Stimulated activated CD8-positive, alpha-beta memory T cell treated with anti-CD3 and anti-CD28 coated beads, Interleukin-7, amount 100 ng/mL, for 4 hours (primary cell): ENCODE measurements around the gene BUB1B.
"Not testable (repeated sequence)": the region's sequence is repeated elsewhere in the genome, so short reads cannot be mapped to it uniquely, and the experiment has no call there.

Experiments
- DNase-seq, 2 donors: peaks; one replicate each; pipeline ENCODE4 v3.0.0-alpha.2; 2020; ENCODE audit warnings: low read depth in 2 of 2

Gene BUB1B

DNA sequence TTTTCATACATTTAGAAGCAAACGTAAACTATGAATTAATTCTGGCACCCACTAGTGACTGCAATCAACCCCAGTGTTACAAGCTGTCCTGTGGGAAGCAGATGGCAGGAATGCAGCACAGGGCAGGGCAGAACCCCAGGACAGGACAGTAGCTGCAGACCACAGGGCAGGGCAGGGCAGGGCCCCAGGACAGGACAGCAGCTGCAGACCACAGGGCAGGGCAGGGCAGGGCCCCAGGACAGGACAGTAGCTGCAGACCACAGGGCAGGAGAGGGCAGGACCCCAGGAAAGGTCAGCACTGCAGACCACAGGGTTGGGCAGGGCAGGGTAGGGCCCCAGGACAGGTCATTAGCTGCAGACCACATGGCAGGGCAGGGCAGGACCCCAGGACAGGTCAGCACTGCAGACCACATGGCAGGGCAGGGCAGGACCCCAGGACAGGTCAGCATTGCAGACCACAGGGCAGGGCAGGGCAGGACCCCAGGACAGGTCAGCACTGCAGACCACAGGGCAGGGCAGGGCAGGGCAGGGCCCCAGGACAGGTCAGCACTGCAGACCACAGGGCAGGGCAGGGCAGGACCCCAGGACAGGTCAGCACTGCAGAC lies 24.9 kb upstream of the BUB1B start:
- not testable (repeated sequence) for DNase-seq

DNA sequence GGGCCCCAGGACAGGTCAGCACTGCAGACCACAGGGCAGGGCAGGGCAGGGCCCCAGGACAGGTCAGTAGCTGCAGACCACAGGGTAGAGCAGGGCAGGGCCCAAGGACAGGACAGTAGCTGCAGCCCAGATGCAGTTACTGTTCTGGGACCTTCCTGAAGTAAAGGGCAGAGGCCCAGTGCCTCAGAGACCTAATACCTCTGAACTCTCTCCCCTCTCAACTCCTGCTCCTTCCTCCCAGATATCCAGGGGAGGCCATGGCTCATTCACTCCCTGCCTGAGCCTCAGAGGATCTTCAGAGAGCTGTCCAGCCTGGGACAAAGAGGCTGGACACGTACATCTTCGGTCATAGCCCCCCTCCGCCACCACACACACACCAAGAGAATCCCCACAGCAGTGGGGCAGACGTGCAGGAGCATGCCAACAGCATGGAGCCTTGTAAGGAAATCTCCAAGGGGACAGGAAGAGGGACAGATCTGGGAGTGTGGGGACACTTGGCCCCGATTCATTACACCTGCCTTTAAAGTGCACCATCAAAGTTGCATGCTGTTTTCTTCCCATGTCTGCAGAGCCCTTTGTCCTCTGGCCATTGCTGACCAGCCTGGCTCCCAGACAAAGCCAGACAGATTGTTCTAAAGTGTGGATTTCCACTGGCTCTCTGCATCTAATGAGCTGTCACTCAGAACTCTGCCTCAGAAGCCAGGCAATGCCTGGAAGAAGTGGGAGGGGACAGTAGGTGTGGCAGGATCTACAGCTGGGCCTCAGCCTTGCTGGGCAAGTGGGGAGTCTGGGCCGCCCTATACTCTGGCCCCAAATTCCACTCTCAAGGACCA lies 24.2 kb upstream of the BUB1B start:
- no peak for DNase-seq

DNA sequence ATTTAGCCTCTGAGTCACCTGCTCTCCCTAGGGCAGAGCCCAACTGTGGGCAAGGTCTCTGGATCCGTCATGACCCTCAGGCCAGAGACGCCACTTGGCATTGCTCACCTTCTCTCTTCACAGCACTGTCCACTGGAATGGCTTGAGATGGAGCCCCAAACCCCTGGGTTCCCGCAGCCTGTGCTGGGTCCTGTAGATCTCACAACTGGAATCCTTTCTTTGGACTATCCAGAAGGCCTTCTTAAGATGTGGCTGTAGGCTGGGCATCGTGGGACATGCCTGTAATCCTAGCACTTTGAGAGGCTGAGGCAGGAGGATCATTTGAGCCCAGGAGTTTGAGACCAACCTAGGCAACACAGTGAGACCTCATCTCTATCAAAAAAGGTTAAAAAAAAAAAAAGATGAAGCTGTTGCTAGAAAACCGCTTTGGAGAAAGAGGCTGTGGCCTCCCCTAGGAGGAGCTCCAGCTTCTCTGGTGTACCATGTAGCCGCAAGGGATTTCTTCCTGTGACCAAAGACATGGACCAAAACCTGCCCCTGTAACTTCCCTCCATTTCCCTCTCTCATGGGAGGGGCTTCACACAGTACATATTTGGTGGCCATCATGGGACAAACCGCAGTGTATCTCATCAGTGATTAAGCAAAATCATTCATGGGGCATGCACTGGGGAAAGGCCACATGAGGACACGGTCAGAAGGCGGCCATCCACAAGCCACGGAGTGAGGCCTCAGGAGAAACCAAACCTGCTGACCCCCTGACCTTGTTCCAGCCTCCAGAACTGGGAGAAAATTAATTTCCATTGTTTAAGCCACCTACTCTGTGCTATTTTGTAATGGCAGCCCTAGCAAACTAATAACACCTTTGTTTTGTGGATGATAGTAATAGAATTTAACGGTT lies 23.3 kb upstream of the BUB1B start:
- DNase-seq, result no peak

DNA sequence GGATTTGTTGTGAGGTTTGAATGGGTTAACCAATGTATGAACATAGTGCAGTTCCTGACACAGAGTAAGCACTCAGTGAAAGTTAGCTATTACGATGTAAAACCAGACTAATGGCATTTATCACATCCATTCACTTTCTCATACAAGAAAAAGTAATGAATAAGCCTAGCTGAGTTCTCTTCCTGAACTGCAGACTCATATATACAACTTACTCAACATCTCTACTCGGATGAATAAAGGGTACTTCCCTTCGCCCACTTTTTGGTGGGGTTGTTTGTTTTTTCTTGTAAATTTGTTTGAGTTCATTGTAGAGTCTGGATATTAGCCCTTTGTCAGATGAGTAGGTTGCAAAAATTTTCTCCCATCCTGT lies 22.7 kb upstream of the BUB1B start:
- DNase-seq, result not testable (repeated sequence)

DNA sequence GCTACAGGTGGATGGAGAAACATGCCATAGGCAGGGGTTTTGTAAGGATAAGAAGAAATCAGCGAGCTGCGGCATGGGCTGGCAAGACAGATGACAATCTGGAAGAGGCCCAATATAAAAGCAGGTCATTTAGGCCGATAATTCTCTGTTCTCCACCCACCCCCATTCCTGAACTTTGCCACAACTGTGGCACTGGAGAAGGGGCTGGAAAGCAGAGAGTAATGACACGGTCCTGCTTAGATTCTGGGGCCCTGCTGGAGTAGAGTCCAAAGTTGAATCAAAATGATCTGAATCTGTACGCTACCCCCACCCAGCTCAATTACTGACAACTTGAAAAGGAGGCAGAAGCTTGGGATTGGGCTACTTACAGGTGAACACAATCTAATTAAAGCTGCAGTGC lies 18.4 kb upstream of the BUB1B start:
- DNase-seq, result no peak

DNA sequence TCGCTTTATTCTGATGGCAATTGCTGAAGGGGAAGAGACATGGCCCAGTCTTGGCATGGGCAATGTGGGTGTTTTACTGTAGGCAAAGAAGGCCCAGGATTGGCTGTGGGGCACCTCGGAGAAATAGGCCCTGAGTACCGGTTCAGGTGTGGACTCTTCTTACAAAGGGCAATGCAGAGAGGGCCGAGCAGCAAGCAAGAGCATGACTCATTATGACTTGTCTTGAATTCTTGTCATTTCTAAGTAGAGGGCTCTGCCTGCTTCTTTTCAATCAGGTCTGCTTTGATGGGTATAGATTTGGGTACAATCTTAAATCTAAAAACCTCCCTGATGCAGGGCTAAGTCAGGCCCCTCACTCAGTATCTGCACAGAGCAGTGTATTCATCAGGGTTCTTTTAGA lies 14.8 kb upstream of the BUB1B start:
- DNase-seq, result no peak

DNA sequence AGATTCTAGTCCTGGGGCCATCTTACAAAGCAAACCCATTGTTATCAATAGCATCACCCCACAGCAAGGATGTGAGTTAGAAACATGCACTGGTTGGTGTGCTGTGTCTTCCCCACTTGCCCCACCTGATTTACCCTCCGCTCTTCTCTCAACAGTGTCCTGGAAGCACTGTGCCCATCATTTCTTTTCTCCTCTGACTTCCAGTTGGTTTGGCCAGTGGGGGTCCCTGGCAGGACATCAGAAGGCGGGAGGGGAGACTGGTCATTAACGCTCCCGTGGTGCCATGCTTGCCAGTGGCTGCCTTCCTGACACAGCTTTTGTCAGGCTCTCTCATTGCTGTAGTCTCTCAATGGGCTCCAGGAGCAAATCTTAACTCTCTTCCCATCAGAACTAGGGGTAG lies 11.5 kb upstream of the BUB1B start:
- no peak for DNase-seq

DNA sequence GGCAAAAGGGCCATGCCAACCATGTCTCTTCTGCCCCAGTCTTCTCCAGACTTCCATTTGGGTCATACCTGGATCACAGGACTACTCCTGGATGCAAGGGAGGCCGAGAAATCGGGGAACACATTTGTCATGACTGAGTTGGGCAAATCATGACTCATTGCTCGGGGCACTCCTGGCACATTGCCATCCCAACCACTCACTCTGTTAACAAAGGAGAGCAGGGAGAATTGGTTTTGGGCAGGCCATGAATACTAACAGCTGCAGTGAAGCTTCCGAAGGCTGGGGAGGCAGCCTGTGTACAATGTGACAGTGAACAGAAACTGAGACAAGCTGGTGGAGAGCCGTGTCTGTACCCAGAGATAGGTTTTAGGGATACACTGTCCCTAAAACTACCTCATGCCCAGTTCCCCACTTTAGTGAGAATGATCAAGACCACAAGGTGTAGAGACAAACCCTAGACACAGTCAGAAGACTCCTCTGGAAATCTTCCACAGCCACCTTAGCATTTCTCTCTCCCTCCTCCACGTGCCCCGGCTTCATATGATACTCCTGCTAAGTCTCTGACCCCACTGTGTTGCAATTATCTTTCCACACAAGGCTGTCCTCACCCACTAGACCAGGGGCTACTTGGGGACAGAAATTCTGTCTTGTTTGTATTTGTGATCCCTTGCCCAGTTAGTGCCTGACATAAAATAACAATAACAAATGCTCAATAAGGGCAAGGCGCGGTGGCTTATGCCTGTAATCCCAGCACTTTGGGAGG lies 10.5 kb upstream of the BUB1B start:
- no peak for DNase-seq

DNA sequence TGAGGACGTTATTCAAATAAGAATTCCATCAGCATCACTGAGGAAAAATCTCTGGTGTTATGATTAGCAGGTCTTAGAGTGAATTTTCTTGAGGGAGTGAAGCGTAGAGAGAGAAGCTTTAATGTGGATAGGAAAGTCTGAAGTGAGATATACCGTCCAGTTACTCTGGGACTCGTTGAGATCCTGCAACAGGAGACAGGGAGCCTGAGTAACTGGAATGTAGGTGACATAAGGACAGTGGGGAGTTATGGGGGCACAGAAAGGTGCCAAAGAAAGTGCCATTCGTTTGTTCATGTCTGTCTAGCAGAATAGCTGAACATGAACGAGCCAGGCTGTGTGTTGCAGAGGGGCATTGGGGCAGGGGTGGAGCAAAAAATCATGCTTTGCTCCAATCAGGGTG lies 9.4 kb upstream of the BUB1B start:
- DNase-seq, result no peak

DNA sequence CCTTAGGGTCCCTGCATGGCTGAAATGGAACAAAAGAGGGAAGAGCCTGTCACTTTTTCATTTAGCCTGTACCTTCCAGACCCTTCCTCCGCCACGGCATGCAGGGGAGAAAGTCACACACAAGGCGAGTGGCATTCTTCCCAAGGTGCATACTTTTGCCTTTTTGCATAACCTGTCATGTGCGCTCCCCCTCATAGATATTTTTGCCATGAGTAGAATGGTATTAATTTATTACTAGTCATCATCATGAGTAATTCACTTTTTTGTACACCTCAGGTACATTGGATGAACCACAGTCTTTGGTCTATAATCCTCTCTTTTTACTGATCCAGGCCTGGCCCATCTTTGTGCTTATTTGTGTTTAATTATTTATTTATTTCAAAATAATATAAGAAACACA lies 8.9 kb upstream of the BUB1B start:
- DNase-seq, result no peak

DNA sequence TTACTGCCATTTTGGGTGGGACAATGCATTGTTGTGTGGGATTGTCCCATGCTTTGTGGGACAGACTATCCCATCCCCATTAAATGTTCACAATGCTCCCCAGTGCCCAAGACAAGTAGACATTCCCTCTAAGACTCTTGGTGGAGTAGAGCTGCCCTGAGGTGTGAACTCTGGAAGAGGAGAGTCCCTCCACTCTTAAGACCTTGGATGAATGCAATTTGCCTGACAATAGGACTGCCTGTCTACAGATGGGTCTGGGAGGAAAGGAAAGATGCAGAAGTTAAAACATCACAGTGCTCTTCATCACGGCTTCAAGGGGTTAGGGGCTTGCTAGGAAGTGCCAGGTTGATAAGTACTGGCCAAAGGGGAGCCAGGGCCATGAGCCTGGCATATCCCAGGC lies 6.0 kb upstream of the BUB1B start:
- not testable (repeated sequence) for DNase-seq

DNA sequence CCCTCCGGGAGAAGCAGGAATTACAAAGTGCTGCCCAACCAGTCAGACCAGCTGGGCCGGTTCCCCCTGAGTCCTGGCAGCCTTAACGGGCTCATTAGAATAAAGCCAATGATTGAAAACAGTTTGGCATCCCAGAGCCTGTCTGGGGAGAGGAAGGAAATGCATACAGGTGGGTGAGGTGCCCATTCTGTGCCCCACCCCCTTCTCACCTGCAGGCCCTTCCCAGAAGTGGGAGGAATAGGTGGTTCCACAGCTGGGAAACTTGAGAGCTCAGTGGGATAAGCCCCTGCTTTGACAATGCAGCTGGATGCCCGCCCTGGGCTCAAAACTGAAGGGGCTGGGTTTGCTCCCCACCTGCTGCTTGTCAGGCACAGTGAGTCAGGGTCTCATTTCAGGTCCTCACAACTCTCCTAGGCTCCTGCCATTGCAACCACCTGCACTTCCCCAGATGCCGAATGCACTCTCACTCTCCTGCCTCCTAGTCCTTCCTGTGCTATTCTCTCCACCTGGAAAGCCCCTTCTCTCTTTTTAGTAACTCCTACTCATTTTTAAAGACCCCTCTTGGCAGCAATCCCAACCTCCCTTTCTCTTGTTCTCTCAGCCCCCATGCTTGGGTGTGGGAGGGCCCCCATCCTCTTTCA lies 5.5 kb upstream of the BUB1B start:
- no peak for DNase-seq

DNA sequence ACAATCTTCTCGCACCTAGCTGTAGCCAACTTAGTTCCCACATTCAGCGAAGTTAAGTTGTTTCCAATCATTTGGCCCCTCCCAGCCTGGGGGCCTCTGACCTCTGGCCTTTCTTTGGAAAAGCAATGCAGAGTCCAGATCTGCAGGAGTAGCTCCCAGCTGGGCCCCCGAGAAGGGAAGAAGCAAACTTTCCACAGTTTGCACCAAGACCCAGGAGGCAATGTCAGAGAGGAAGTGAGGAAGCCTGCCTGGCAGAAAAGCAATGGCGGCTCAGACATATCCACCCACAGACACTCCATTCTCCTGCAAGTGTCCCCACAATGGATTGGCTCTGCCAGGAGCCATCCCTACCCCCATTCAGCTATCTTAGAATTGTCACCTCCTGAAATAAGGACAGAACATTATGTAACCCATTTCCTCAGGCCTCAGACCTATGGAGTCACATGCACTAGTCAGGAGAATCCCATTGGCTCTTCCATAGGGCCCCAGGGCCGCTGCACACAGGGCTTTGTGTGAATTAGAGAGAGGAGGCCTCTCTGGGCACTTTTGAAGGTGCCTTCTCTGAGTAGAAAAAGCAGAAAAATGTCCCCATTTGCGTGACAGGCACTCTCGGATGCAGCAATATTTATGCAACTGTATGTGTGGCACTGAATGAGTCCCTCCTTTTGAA lies 3.0 kb upstream of the BUB1B start:
- no peak for DNase-seq

DNA sequence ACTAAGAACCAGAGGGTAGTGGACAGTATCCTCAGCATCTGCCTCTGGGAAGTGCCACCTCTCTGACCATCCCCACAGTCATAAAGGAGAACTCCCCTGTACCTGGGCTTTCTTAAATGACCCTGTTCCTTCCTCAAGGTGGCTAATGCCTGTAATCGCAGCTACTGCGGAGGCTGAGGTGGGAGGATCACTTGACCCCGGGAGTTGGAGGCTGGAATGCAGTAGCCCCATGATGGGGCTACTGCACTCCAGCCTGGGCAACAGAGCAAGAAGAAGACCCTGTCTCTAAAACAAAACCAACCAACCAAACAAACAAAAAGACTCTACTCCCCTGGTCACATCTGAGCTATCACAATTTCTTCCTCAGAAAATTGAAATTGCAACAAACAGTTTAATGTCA lies 848 bp upstream of the BUB1B start:
- no peak for DNase-seq

DNA sequence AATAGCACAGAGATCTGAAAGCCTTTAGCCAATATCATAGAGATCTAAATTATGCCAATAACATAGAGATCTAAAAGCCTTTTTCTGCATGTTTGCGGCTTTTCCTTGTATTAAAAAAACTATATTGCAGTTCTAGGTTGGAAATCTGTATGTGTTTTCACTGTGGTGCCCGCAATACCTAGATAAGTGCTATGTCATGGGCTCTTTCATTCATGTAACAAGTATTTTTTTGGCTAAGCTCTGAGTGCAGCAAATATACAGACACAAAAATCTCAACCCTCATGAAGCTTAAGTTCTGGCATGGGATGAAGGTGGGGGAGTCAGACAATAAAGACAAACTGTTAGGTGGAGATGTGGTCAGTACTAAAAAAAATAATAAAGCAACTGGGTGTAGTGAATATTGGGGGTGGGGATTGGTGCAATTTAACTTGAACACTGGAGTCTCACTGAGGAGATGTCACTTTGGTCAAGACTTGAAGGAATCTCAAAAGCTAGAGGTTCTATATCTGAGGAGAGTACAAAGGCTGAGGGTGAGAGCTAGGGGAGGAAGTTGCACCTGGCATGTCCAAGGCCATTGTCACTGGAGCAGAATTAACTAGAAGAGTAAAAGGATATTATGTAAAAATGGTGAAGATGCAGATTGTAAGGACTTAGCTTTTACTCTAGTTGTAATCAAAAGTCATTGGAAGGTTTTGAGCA lies 973 bp downstream of the BUB1B start:
- DNase-seq, result no peak

DNA sequence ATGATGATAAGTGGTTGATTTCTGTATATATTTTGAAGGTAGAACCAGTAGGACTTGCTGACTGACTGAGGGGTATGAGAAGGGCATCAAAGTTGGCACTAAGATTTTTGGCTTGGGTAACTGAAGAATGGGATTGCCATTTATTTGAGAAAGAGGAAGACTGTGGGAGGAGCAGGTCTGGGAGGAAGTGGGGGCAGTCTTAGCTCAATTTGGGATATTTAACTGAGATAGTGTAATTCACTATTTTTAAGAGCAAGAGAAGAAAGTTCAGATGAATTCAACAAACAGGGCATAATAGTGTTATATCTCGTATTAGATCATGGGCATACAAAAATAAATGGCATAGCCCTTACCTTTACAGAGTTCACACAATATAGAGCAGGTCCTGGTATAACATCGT lies 1.7 kb downstream of the BUB1B start:
- no peak for DNase-seq

DNA sequence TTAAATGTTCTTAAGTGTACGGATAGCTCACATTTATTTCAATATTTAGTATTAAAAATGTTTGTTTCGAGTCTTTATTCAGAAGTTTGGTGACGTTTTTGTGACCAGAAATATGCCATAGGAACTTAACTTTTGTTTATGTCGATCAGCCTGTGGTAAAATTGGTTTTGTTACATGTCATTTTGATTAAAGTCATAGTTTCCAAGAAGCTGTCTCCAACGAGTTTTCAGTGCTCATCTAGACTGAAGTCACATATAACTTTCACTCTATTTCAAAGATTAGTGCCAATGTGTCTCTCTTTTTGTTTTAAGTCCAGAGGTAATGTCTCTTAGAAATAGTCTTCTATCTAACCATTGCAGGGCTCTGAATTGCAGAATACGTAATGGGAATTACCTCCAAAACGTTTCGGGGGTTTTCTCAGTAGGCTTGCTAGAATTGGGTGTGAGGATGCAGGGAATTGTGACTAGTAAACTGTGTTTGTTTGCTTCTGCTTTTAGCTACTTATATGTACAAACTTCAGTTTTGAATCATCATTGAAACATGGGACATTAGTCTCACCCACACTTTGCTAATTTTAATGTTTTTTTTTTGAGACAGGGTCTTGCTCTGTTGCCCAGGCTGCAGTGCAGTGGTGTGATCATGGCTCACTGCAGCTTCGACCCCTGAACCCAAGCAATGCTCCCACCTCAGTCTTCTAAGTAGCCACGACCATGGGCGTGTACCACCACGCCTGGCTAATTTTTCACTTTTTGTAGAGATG lies 3.0 kb downstream of the BUB1B start:
- DNase-seq, result no peak

DNA sequence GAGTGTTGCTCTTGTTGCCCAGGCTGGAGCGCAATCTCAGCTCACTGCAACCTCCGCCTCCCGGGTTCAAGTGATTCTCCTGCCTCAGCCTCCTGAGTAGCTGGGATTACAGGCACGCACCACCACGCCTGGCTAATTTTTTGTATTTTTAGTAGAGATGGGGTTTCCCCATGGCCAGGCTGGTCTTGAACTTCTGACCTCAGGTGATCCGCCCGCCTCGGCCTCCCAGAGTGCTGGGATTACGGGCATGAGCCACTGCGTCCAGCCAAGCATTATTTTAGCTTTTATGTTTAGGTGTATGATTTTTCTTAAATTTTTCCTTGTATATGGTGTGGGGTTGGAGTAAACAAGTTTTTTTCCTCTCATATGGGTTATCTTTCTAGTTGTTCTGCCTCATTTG lies 6.5 kb downstream of the BUB1B start:
- DNase-seq, result not testable (repeated sequence)

DNA sequence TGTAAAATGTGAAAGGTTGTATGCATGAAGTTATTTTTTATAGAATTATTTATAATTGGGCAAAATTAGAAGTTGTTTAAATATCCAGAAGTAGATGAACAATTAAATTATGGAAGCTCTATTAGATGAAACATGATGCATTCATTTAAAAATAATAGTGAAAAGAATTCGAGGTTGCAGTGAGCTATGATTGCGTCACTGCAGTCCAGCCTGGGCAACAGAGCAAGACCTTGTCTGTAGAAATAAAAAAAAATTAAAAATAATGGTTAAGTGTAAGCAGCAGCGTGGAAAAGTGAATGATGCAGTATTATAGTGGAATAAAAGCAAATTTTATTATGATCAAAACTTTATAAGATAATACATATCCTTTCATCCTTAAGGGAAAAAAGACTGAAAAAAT lies 14.3 kb downstream of the BUB1B start:
- no peak for DNase-seq
